IPS-18c (cell line): ENCODE data around the gene CHN2.
"Not testable (repeated sequence)": the region's sequence is repeated elsewhere in the genome, so short reads cannot be mapped to it uniquely, and the experiment has no call there.

ENCODE experiments used
- H3K4me3 ChIP-seq: 2 replicates; pipeline ENCODE4 v1.7.0; 2013; ENCODE audit warnings: low read depth, mild to moderate bottlenecking, low read length, moderate library complexity; ENCODE audit not compliant: insufficient read depth
- H3K9me3 ChIP-seq: one replicate; pipeline ENCODE4 v1.6.1; 2013; ENCODE audit warnings: mild to moderate bottlenecking, low read length, moderate library complexity; ENCODE audit not compliant: control insufficient read depth, insufficient read depth

CHN2 gene

DNA sequence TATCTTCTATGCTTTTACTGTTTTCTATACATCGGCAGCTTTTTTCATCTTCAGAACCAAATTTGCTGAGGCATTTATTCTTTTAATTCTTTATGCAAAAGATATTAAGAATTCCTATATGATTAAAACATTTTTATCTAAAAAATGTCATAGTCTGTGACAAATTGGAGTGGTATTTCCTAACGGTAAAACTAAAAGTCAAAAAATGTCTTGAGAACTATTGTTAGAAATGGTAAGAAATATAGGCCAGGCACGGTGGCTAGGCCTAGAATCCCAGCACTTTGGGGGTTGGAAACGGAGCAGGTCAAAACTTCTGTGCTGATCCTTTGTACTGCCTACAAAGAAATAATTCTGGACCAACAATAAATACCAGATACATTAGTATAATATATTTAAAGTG, 311.4 kb downstream of the CHN2 start:
- no peak overlapping the region for H3K4me3 ChIP-seq

DNA sequence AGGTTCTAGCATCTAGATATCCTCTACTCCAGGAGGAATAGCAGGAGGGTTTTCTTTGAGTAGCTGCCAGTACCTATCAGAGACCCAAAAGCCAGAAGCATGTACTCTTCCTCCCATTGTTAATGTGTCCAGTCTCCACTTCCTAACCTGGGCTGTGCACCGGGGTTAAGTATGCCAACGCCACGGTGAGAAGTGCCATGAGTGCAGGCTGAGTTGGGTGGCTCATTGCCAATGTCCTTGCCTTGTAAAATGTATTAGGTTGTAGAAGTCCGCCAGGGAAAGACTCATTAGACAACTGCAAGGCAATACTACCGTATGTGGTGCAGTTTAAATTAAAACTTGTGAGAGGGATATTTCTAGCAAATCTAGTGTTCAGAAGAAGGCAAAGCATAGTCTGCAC, 314.0 kb downstream of the CHN2 start:
- H3K4me3 ChIP-seq, result no peak overlapping the region

More for the DNA sequence above, 311.4 kb downstream of the CHN2 start:
- H3K9me3 ChIP-seq, result no peaks in the 10 kb centered on the region

GRCh38 chr7:29510028-29510427, 315.5 kb downstream of the CHN2 start:
- no peak overlapping the region for H3K4me3 ChIP-seq
- no peaks in the 10 kb centered on the region for H3K9me3 ChIP-seq

More for the DNA sequence above, 314.0 kb downstream of the CHN2 start:
- no peaks in the 10 kb centered on the region for H3K9me3 ChIP-seq

DNA sequence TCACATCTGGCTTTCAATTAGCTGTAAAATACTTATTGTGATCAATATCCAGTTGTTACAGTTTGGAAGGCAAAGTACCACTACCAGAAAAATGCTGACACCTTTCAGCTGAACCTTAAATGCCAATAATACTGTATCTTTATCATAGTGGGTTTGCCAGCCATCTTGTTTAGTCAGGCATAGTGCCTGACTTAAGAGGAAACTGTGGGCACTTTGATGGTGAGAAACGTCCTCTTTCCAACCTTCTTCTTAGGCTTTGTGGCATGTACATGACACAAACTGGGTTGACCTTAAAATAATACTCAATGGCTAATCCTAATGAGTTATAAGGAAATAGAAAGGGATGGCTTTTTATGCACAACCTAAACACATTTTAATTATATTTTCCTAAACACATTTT, 316.8 kb downstream of the CHN2 start:
- no peaks in the 10 kb centered on the region for H3K9me3 ChIP-seq

GRCh38 chr7:29511851-29512250, 317.3 kb downstream of the CHN2 start:
- H3K4me3 ChIP-seq, result no peak overlapping the region
- H3K9me3 ChIP-seq, result no peaks in the 10 kb centered on the region

More for the DNA sequence above, 316.8 kb downstream of the CHN2 start:
- H3K4me3 ChIP-seq, result no peak overlapping the region

GRCh38 chr7:29516491-29516890, 321.9 kb downstream of the CHN2 start:
- H3K9me3 ChIP-seq, result no peaks in the 10 kb centered on the region

GRCh38 chr7:29518616-29519015, 324.0 kb downstream of the CHN2 start:
- H3K4me3 ChIP-seq, result no peak overlapping the region
- no peaks in the 10 kb centered on the region for H3K9me3 ChIP-seq

More at GRCh38 chr7:29516491-29516890, 321.9 kb downstream of the CHN2 start:
- H3K4me3 ChIP-seq, result no peak overlapping the region

- H3K4me3 ChIP-seq, result no peak overlapping the region
These were observed 329.2 kb downstream of the CHN2 start for GRCh38 chr7:29523728-29524127.

GRCh38 chr7:29527505-29528108, 333.0 kb downstream of the CHN2 start:
- no peaks in the 10 kb centered on the region for H3K9me3 ChIP-seq
- no peak overlapping the region for H3K4me3 ChIP-seq

More at GRCh38 chr7:29523728-29524127, 329.2 kb downstream of the CHN2 start:
- no peaks in the 10 kb centered on the region for H3K9me3 ChIP-seq

- H3K4me3 ChIP-seq, H3K9me3 ChIP-seq: not testable (repeated sequence)
These were observed 334.0 kb downstream of the CHN2 start for GRCh38 chr7:29528526-29528925.
